Cortex of kidney (tissue), 1 donor: ENCODE data around the gene FAM118B.
A peak's percentile ranks its signal among the peaks of the same experiment; 100 is the strongest.
"Not testable (repeated sequence)": the region's sequence is repeated elsewhere in the genome, so short reads cannot be mapped to it uniquely, and the experiment has no call there.

Source experiments
- DNase-seq: peaks from one replicate; lab custom pipeline; 2025; lab: John Stamatoyannopoulos, UW

FAM118B gene

GRCh38 chr11:126277322-126277721, 65.7 kb downstream of the FAM118B start:
- no peak for DNase-seq

GRCh38 chr11:126277780-126278179, 66.2 kb downstream of the FAM118B start:
- no peak for DNase-seq

GRCh38 chr11:126279191-126279590, 67.6 kb downstream of the FAM118B start:
- DNase-seq, result no peak

GRCh38 chr11:126280595-126280994, 69.0 kb downstream of the FAM118B start:
- no peak for DNase-seq

GRCh38 chr11:126281245-126281644, 69.7 kb downstream of the FAM118B start:
- no peak for DNase-seq

- no peak for DNase-seq
Measured at GRCh38 chr11:126281666-126282175, 70.1 kb downstream of the FAM118B start.

- no peak for DNase-seq
Measured at GRCh38 chr11:126282361-126282735, 70.8 kb downstream of the FAM118B start.

GRCh38 chr11:126282736-126283591, 71.4 kb downstream of the FAM118B start, which contains the start of gene TIRAP:
TSS of gene TIRAP (plus strand) at chr11:126283093. CDS start at chr11:126290895, 7,802 bp downstream.
- no peak for DNase-seq

- no peak for DNase-seq
Measured at GRCh38 chr11:126284829-126285228, 73.2 kb downstream of the FAM118B start.

GRCh38 chr11:126288237-126288636, 76.7 kb downstream of the FAM118B start:
- no peak for DNase-seq

- no peak for DNase-seq
Measured at GRCh38 chr11:126290887-126291286, 79.3 kb downstream of the FAM118B start.

- no peak for DNase-seq
Measured at GRCh38 chr11:126293726-126294125, 82.1 kb downstream of the FAM118B start.

GRCh38 chr11:126297004-126297403, 85.4 kb downstream of the FAM118B start:
- DNase-seq, result no peak

GRCh38 chr11:126303623-126304456, 92.3 kb downstream of the FAM118B start, which contains the start of gene DCPS:
TSS of gene DCPS (plus strand) at chr11:126304060. CDS start at chr11:126304081, 21 bp downstream.
- peak; percentile 38 for DNase-seq

- DNase-seq, result no peak
Measured at GRCh38 chr11:126304457-126305075, 93.0 kb downstream of the FAM118B start.

GRCh38 chr11:126305699-126306098, 94.1 kb downstream of the FAM118B start:
- DNase-seq, result no peak

GRCh38 chr11:126307706-126308105, 96.1 kb downstream of the FAM118B start:
- DNase-seq, result no peak

- DNase-seq, result no peak
Measured at GRCh38 chr11:126308271-126308671, 96.7 kb downstream of the FAM118B start.

GRCh38 chr11:126308771-126309170, 97.2 kb downstream of the FAM118B start:
- not testable (repeated sequence) for DNase-seq

- no peak for DNase-seq
Measured at GRCh38 chr11:126310200-126310991, 98.8 kb downstream of the FAM118B start.

- DNase-seq, result no peak
Measured at GRCh38 chr11:126310992-126311310, 99.4 kb downstream of the FAM118B start.
